Liver (tissue), 9 donors: Measurements from ENCODE around the gene ABLIM1. TPM values are rescaled to one million over a fixed set of nuclear protein-coding genes. Genes with fewer than 3 reads are reported as not detected.

Source experiments
- DNase-seq: peaks from one replicate; pipeline ENCODE4 v3.0.0-alpha.2; 2017; ENCODE audit warnings: low spot score
- H3K27ac ChIP-seq, 2 donors: one replicate each; pipeline ENCODE4 v1.7.0; 2013; ENCODE audit warnings: inconsistent platforms in 2 of 2, low read length in 2 of 2, control low read depth in 1 of 2, low read depth in 1 of 2, mild to moderate bottlenecking in 1 of 2
- H3K27me3 ChIP-seq, 4 donors: one replicate each; pipeline versions ENCODE4 v1.6.1 to v1.7.0; 2013; ENCODE audit warnings: low read length in 3 of 4, inconsistent platforms in 1 of 4, mild to moderate bottlenecking in 1 of 4, moderate library complexity in 1 of 4; ENCODE audit not compliant: control insufficient read depth in 4 of 4, insufficient read depth in 4 of 4
- H3K36me3 ChIP-seq, 4 donors: one replicate each; pipeline versions ENCODE4 v1.6.1 to v1.7.0; 2013; ENCODE audit warnings: low read length in 3 of 4, mild to moderate bottlenecking in 3 of 4, low read depth in 1 of 4, moderate library complexity in 1 of 4; ENCODE audit not compliant: control insufficient read depth in 4 of 4, insufficient read depth in 3 of 4
- H3K4me1 ChIP-seq, 4 donors: one replicate each; pipeline versions ENCODE4 v1.6.1 to v1.7.0; 2013; ENCODE audit warnings: low read length in 3 of 4, mild to moderate bottlenecking in 3 of 4, moderate library complexity in 1 of 4; ENCODE audit not compliant: control insufficient read depth in 4 of 4, insufficient read depth in 4 of 4
- H3K4me3 ChIP-seq, 3 donors: one replicate each; pipeline versions ENCODE4 v1.6.1 to v1.7.0; 2013; ENCODE audit warnings: low read length in 3 of 3, control low read depth in 1 of 3, low read depth in 1 of 3, mild to moderate bottlenecking in 1 of 3
- H3K9ac ChIP-seq, 2 donors: one replicate each; pipeline ENCODE4 v1.7.0; 2013; ENCODE audit warnings: low read length in 2 of 2, mild to moderate bottlenecking in 2 of 2, moderate library complexity in 2 of 2, control low read depth in 1 of 2, low read depth in 1 of 2
- H3K9me3 ChIP-seq, 4 donors: one replicate each; pipeline versions ENCODE4 v1.6.1 to v1.7.0; 2013; ENCODE audit warnings: low read length in 3 of 4; ENCODE audit not compliant: control insufficient read depth in 4 of 4
- EGR1 ChIP-seq, 2 donors: IDR thresholded peaks; 2 replicates each; pipeline ENCODE4 v1.6.1; 2016 to 2018; ENCODE audit warnings: antibody characterized with exemption in 2 of 2, low read depth in 2 of 2
- FOXA1 ChIP-seq: IDR thresholded peaks from 2 replicates; pipeline ENCODE4 v1.6.1; 2016; ENCODE audit warnings: antibody characterized with exemption
- FOXA2 ChIP-seq: IDR thresholded peaks from 2 replicates; pipeline ENCODE4 v1.6.1; 2016; ENCODE audit warnings: antibody characterized with exemption
- GABPA ChIP-seq, 2 donors: IDR thresholded peaks in 1 of 2; conservative IDR thresholded peaks in 1 of 2; 2 replicates each; pipeline ENCODE4 v1.6.1; 2016; ENCODE audit warnings: antibody characterized with exemption in 2 of 2, mild to moderate bottlenecking in 1 of 2, moderate library complexity in 1 of 2
- HNF4A ChIP-seq, 2 donors: conservative IDR thresholded peaks; 2 replicates each; pipeline ENCODE4 v1.6.1; 2016; ENCODE audit warnings: antibody characterized with exemption in 2 of 2, mild to moderate bottlenecking in 2 of 2
- HNF4G ChIP-seq: IDR thresholded peaks from 2 replicates; pipeline ENCODE4 v1.6.1; 2016; ENCODE audit warnings: antibody characterized with exemption
- NR2F2 ChIP-seq: IDR thresholded peaks from 2 replicates; pipeline ENCODE4 v1.6.1; 2016; ENCODE audit warnings: antibody characterized with exemption
- RAD21 ChIP-seq, 2 donors: IDR thresholded peaks; 2 replicates each; pipeline ENCODE4 v1.6.1; 2016; ENCODE audit warnings: antibody characterized with exemption in 2 of 2, mild to moderate bottlenecking in 2 of 2
- RXRA ChIP-seq, 2 donors: IDR thresholded peaks; 2 replicates each; pipeline ENCODE4 v1.6.1; 2017 to 2018; ENCODE audit warnings: antibody characterized with exemption in 2 of 2, mild to moderate bottlenecking in 1 of 2
- SP1 ChIP-seq: IDR thresholded peaks from 2 replicates; pipeline ENCODE4 v1.6.1; 2018; ENCODE audit warnings: antibody characterized with exemption, mild to moderate bottlenecking
- TAF1 ChIP-seq: conservative IDR thresholded peaks from 2 replicates; pipeline ENCODE4 v1.6.1; 2016; ENCODE audit warnings: antibody characterized with exemption, mild to moderate bottlenecking
- WGBS: extraction: QIAGEN DNeasy Blood & Tissue Kit; methylation state at CpG from one replicate; pipeline ENCODE4 v1.1.7; 2013; 5-methylcytosine and 5-hydroxymethylcytosine counted together
- polyA plus RNA-seq, 2 donors: library from polyadenylated mRNA; stranded (reverse) in 1 of 2; unstranded in 1 of 2; fragments of 200-250 nt in 1 of 2; fragments of >200 nt in 1 of 2; fragmentation: Nextera tagmentation in 1 of 2; extraction: Ambion mirVana in 1 of 2; gene quantifications; one replicate each; pipeline versions ENCODE4 v1.2.1 to v1.2.3, GENCODE V29; 2013 to 2015
- total RNA-seq, 2 donors: library from RNA; depleted of rRNA; stranded (reverse); fragments of >200 nt; gene quantifications; one replicate each; pipeline ENCODE4 v1.2.3, GENCODE V29; 2014
- TF ChIP-seq, protein P1 (sequence below): IDR thresholded peaks from 2 replicates; pipeline ENCODE4 v1.6.1; 2016; ENCODE audit warnings: antibody characterized with exemption, mild to moderate bottlenecking
- TF ChIP-seq, protein P2 (sequence below): IDR thresholded peaks from 2 replicates; pipeline ENCODE4 v1.6.1; 2016; ENCODE audit warnings: antibody characterized with exemption
- TF ChIP-seq, protein P3 (sequence below): IDR thresholded peaks from 2 replicates; pipeline ENCODE4 v1.6.1; 2016; ENCODE audit warnings: antibody characterized with exemption
- donor health status: healthy.
- donor health status: healthy.
- donor health status: healthy.
- donor health status: healthy.
- donor health status: healthy.

Gene ABLIM1
- total and polyA plus RNA-seq, 4 donors, result 10.9 to 31.3 (median 13.1) TPM

DNA sequence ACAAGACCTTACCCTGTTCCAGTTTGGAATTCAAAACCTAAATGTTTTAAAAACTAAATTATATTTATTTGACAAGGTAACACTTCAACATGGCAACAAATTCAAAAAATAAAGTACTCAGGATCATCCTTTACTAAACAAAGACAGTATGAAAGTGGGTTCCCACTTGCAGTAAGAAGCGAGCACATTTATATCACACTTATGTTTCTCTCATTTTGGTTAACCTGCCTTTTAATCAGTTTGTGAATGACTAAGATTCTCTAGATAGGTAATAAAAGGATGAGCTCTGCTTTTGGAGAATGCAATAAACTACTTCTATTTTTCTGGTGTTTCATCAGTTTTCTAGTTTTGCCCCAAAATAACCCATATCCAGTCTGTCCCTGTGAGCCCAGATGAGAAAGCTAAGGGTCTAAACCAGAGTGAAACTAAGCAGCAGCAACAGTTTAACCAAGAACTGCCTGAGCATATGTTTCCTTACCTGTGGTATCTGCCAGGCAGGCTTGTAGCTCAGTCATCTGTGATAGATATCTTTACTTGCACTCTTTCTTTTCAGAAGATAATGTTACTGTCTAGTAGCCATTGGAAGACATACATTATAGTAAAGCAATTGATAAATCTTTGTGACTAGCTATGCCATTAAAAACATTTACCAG lies 64.1 kb downstream of the ABLIM1 start:
- Histone ChIP-seq H3K9ac (no peak overlapping the region), H3K36me3 (peaks cover 0 to 5% (median 1%) of the 10 kb centered on the region in 4 donors), H3K9me3 (peaks cover 0 to 4% (median 0%) of the 10 kb centered on the region in 4 donors), H3K4me3 (no peak overlapping the region), H3K27me3 (no peaks in the 10 kb centered on the region), H3K27ac (no peak overlapping the region), H3K4me1 (no peaks in the 10 kb centered on the region)
- DNase-seq, result no peak
- TF ChIP-seq NR2F2 (no peak), FOXA1 (no peak), TAF1 (no peak), SP1 (no peak)
- WGBS, result 97% methylated on average over 1 of the region's 1 CpG

DNA sequence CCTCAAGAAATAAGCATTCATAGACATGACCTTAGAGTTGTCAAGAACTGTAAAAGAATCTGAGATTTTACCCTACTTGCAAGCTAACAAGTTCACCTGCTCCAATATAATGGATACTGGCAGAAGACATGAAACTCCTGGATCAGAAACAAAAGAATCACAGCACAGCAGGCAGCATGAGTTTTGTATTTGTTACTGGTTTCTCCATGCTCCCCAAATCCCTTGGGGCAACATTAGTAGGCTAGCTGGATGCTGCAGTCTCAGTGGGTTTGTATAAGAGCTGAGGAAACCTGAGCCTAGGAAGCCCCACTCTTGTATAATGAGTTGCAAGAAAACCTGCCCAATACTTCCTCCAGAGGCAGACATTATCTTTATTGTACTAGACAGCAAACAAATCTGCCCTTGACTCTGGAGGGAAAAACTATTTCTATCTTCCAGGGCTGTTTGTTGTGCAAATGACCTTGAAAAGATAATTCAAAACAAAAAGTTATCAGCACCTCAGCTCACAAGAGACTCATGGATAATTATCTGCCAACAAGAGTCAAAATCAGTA lies 64.8 kb downstream of the ABLIM1 start:
- no peak overlapping the region for H3K4me3 ChIP-seq
- no peak overlapping the region for H3K27ac ChIP-seq
- H3K9ac ChIP-seq, result no peak overlapping the region
- DNase-seq, result no peak
- TF ChIP-seq FOXA2 (no peak), HNF4A (conservative IDR thresholded peaks at IDR 0.05) (no peak), FOXA1 (no peak), NR2F2 (no peak), RXRA (IDR thresholded peaks at IDR 0.05) (no peak), RAD21 (IDR thresholded peaks at IDR 0.05) (no peak), SP1 (no peak), EGR1 (IDR thresholded peaks at IDR 0.05; ENCODE audit: low read depth in 2 of 2) (no peak), GABPA (IDR thresholded peaks at IDR 0.05 in 1 of 2, conservative IDR thresholded peaks at IDR 0.05 in 1 of 2) (no peak)
- TF ChIP-seq, protein P1, sequence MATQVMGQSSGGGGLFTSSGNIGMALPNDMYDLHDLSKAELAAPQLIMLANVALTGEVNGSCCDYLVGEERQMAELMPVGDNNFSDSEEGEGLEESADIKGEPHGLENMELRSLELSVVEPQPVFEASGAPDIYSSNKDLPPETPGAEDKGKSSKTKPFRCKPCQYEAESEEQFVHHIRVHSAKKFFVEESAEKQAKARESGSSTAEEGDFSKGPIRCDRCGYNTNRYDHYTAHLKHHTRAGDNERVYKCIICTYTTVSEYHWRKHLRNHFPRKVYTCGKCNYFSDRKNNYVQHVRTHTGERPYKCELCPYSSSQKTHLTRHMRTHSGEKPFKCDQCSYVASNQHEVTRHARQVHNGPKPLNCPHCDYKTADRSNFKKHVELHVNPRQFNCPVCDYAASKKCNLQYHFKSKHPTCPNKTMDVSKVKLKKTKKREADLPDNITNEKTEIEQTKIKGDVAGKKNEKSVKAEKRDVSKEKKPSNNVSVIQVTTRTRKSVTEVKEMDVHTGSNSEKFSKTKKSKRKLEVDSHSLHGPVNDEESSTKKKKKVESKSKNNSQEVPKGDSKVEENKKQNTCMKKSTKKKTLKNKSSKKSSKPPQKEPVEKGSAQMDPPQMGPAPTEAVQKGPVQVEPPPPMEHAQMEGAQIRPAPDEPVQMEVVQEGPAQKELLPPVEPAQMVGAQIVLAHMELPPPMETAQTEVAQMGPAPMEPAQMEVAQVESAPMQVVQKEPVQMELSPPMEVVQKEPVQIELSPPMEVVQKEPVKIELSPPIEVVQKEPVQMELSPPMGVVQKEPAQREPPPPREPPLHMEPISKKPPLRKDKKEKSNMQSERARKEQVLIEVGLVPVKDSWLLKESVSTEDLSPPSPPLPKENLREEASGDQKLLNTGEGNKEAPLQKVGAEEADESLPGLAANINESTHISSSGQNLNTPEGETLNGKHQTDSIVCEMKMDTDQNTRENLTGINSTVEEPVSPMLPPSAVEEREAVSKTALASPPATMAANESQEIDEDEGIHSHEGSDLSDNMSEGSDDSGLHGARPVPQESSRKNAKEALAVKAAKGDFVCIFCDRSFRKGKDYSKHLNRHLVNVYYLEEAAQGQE, result no peak
- TF ChIP-seq, protein P2, sequence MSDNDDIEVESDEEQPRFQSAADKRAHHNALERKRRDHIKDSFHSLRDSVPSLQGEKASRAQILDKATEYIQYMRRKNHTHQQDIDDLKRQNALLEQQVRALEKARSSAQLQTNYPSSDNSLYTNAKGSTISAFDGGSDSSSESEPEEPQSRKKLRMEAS, result no peak
- peaks cover 0 to 5% (median 1%) of the 10 kb centered on the region in 4 donors for H3K36me3 ChIP-seq
- H3K4me1 ChIP-seq, result no peaks in the 10 kb centered on the region
- no peaks in the 10 kb centered on the region for H3K27me3 ChIP-seq
- peaks cover 0 to 4% (median 0%) of the 10 kb centered on the region in 4 donors for H3K9me3 ChIP-seq

DNA sequence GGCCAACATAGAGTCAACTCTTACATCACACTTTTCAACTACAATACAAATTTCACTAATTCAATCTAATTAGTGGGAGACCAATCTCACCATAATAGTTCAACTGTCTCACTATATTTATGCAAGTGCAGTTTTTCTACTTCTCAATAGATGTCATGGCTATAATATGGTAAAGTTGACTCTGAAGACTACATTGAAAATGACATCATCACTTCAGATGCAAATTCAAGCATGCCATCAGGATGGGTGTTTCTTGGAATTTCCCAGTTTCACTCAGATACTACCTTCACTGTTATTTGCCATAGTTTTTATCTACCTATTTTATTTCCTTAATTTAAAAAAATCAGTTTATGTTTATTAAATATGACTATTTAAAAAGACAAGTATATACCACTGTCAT lies 67.1 kb downstream of the ABLIM1 start:
- peaks cover 0 to 5% (median 0%) of the 10 kb centered on the region in 4 donors for H3K36me3 ChIP-seq
- no peak for DNase-seq
- no peaks in the 10 kb centered on the region for H3K27me3 ChIP-seq

More for the DNA sequence above, 67.1 kb downstream of the ABLIM1 start:
- Histone ChIP-seq H3K4me3 (no peak overlapping the region), H3K9ac (no peak overlapping the region), H3K27ac (no peak overlapping the region), H3K4me1 (no peaks in the 10 kb centered on the region), H3K9me3 (peaks cover 0 to 4% (median 0%) of the 10 kb centered on the region in 4 donors)
- TF ChIP-seq, protein P3, sequence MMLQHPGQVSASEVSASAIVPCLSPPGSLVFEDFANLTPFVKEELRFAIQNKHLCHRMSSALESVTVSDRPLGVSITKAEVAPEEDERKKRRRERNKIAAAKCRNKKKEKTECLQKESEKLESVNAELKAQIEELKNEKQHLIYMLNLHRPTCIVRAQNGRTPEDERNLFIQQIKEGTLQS, result no peak
- TF ChIP-seq NR2F2 (no peak), HNF4G (no peak)
